ENCODE data around the gene FAM193A.

DNA sequence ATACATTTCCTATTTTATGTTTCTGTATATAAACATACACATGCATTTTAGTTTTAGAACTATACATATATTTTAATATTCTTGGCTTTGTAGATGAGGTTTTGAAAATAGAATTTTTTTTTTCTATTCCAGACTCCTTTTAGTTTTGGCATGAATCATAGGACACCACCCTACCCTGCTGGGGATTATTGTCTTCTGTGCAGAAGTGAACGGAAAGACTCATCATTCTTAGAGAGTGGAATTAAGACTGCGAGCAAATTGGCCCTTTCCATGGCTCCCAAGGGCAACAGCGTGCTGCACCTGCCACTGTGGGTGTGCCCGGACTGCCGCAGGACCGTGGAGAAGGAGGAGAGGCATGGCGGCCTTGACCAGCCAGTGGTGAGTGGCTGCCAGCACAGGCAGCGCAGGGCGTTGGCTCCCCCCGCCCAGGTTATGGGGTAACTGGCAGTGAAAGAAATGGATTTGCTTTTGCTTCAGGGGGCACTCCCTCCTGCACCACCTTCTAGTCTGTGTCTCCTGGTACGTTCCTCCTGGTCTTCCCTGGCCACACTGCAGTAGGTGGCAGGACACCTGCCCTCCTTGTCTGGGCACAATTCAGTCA, 59.6 kb downstream of the FAM193A start:
- TF ChIP-seq, protein P1, sequence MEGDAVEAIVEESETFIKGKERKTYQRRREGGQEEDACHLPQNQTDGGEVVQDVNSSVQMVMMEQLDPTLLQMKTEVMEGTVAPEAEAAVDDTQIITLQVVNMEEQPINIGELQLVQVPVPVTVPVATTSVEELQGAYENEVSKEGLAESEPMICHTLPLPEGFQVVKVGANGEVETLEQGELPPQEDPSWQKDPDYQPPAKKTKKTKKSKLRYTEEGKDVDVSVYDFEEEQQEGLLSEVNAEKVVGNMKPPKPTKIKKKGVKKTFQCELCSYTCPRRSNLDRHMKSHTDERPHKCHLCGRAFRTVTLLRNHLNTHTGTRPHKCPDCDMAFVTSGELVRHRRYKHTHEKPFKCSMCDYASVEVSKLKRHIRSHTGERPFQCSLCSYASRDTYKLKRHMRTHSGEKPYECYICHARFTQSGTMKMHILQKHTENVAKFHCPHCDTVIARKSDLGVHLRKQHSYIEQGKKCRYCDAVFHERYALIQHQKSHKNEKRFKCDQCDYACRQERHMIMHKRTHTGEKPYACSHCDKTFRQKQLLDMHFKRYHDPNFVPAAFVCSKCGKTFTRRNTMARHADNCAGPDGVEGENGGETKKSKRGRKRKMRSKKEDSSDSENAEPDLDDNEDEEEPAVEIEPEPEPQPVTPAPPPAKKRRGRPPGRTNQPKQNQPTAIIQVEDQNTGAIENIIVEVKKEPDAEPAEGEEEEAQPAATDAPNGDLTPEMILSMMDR (IDR thresholded peaks at IDR 0.05) = no peak
- TF ChIP-seq POLR2A (IDR thresholded peaks at IDR 0.05) (no peak), POLR2AphosphoS5 (IDR thresholded peaks at IDR 0.05; ENCODE audit: insufficient read depth in 1 of 2, low read depth in 1 of 2) (no peak)
